Measurements from ENCODE around the gene WDPCP.

Gene WDPCP

DNA sequence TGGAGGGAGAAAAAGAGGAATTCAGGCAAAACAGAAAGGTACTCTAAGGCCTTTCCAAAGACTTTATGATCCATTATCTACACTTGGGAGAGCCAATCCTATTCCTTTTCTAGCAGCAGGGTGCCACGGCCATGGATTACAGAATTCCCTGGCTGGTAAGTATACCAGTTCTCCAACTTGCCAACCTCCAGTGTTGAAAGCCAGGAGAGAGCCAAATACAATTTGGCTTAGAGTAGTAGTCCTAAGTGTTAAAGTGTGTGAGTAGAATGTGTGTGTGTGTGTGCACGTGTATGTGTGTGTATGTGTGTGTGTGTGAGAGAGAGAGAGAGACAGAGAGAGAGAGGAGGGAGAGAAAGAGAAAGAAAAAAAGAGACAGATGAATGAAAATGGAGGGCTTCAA lies 43.3 kb downstream of the WDPCP start:
- TF ChIP-seq PPARA (CRISPR knock-in tag; IDR thresholded peaks at IDR 0.05; ENCODE audit: borderline replicate concordance), result no peak
- TF ChIP-seq ZNF8 (CRISPR knock-in tag; IDR thresholded peaks at IDR 0.05), result no peak
- TF ChIP-seq TOX (CRISPR knock-in tag; IDR thresholded peaks at IDR 0.05; ENCODE audit: borderline replicate concordance), result no peak
- TF ChIP-seq ARNTL (CRISPR knock-in tag; IDR thresholded peaks at IDR 0.05; ENCODE audit: borderline replicate concordance, low read depth), result no peak
- TF ChIP-seq, protein P1, sequence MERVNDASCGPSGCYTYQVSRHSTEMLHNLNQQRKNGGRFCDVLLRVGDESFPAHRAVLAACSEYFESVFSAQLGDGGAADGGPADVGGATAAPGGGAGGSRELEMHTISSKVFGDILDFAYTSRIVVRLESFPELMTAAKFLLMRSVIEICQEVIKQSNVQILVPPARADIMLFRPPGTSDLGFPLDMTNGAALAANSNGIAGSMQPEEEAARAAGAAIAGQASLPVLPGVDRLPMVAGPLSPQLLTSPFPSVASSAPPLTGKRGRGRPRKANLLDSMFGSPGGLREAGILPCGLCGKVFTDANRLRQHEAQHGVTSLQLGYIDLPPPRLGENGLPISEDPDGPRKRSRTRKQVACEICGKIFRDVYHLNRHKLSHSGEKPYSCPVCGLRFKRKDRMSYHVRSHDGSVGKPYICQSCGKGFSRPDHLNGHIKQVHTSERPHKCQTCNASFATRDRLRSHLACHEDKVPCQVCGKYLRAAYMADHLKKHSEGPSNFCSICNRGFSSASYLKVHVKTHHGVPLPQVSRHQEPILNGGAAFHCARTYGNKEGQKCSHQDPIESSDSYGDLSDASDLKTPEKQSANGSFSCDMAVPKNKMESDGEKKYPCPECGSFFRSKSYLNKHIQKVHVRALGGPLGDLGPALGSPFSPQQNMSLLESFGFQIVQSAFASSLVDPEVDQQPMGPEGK (CRISPR knock-in tag; IDR thresholded peaks at IDR 0.05; ENCODE audit: borderline replicate concordance), result no peak
- TF ChIP-seq CSRNP3 (CRISPR knock-in tag; IDR thresholded peaks at IDR 0.05), result no peak
- TF ChIP-seq, protein P2, sequence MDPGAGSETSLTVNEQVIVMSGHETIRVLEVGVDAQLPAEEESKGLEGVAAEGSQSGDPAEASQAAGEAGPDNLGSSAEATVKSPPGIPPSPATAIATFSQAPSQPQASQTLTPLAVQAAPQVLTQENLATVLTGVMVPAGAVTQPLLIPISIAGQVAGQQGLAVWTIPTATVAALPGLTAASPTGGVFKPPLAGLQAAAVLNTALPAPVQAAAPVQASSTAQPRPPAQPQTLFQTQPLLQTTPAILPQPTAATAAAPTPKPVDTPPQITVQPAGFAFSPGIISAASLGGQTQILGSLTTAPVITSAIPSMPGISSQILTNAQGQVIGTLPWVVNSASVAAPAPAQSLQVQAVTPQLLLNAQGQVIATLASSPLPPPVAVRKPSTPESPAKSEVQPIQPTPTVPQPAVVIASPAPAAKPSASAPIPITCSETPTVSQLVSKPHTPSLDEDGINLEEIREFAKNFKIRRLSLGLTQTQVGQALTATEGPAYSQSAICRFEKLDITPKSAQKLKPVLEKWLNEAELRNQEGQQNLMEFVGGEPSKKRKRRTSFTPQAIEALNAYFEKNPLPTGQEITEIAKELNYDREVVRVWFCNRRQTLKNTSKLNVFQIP (CRISPR knock-in tag; IDR thresholded peaks at IDR 0.05; ENCODE audit: borderline replicate concordance, low read depth), result no peak
- TF ChIP-seq TSHZ2 (CRISPR knock-in tag; IDR thresholded peaks at IDR 0.05), result no peak
- no peak for TF ChIP-seq ESRRG (CRISPR knock-in tag; IDR thresholded peaks at IDR 0.05)
- TF ChIP-seq ZNF565 (CRISPR knock-in tag; conservative IDR thresholded peaks at IDR 0.05; ENCODE audit: low read depth), result no peak
- no peak for TF ChIP-seq OSR1 (CRISPR knock-in tag; IDR thresholded peaks at IDR 0.05)

GRCh38 chr2:63544017-63544627 lies 44.2 kb downstream of the WDPCP start:
- no peak for TF ChIP-seq ZC3H10 (CRISPR knock-in tag; IDR thresholded peaks at IDR 0.05)
- no peak for TF ChIP-seq OSR1 (CRISPR knock-in tag; IDR thresholded peaks at IDR 0.05)
- TF ChIP-seq CSRNP3 (CRISPR knock-in tag; IDR thresholded peaks at IDR 0.05), result no peak
- TF ChIP-seq, protein P1 (CRISPR knock-in tag; IDR thresholded peaks at IDR 0.05; ENCODE audit: borderline replicate concordance), result no peak
- TF ChIP-seq CSDC2 (CRISPR knock-in tag; IDR thresholded peaks at IDR 0.05), result no peak
- no peak for TF ChIP-seq ISL1 (CRISPR knock-in tag; IDR thresholded peaks at IDR 0.05)
- TF ChIP-seq TCF4 (CRISPR knock-in tag; IDR thresholded peaks at IDR 0.05; ENCODE audit: borderline replicate concordance), result no peak
- no peak for TF ChIP-seq BACH2 (CRISPR knock-in tag; IDR thresholded peaks at IDR 0.05; ENCODE audit: borderline replicate concordance)
- TF ChIP-seq, protein P2 (CRISPR knock-in tag; IDR thresholded peaks at IDR 0.05; ENCODE audit: borderline replicate concordance, low read depth), result no peak
- ATAC-seq, result no peak

More for the DNA sequence above, 43.3 kb downstream of the WDPCP start:
- no peak for ATAC-seq
